Measurements from ENCODE around the gene NAGLU. TPM values are rescaled to one million over a fixed set of nuclear protein-coding genes. Genes with fewer than 3 reads are reported as not detected.

The NAGLU gene
- total RNA-seq, 6 experiments from 2014 or later, result 38.7 to 43.1 (median 39.9) TPM

- peaks cover 20% of the 10 kb centered on the region for H3K36me3 Mint-ChIP-seq (ENCODE audit: low read depth)
- TF ChIP-seq CTCF (IDR thresholded peaks at IDR 0.05), result no peak
- H3K27me3 Mint-ChIP-seq (ENCODE audit: insufficient read depth), result peaks cover 6% of the 10 kb centered on the region
- H3K9me3 Mint-ChIP-seq, result no peaks in the 10 kb centered on the region
- H3K4me1 Mint-ChIP-seq (ENCODE audit: low read depth), result peaks cover 95% of the 10 kb centered on the region
- H3K27ac Mint-ChIP-seq, result peak overlapping the region; percentile 97
- no peak overlapping the region for H3K4me3 Mint-ChIP-seq
- DNase-seq, result no peak
These were observed 13.2 kb upstream of the NAGLU start for GRCh38 chr17:42522798-42523278.

DNA sequence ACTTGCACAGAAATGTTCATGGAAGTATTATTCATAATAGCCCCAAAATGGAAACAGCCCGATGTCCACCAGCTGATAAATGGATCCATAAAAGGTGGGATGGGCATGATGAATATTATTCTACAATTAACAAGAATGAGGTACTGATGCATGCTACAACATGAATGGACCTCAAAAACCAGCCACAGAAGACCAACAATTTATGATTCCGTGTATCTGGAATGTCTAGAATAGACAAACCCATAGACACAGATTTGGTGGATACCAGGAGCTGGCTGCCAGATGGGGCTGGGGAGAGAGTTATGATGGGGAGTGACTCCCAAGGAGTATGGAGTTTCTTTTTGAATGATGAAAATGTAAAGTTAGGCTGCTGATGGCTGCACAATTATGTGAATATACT lies 10.8 kb upstream of the NAGLU start:
- Mint-ChIP-seq H3K27ac (peak overlapping the region; percentile 67), H3K27me3 (ENCODE audit: insufficient read depth) (no peaks in the 10 kb centered on the region), H3K4me3 (peak overlapping the region; percentile 50), H3K36me3 (ENCODE audit: low read depth) (peaks cover 16% of the 10 kb centered on the region), H3K4me1 (ENCODE audit: low read depth) (peaks cover 77% of the 10 kb centered on the region), H3K9me3 (no peaks in the 10 kb centered on the region)
- DNase-seq, result peak; percentile 68
- TF ChIP-seq CTCF (IDR thresholded peaks at IDR 0.05), result no peak

- Mint-ChIP-seq H3K9me3 (no peaks in the 10 kb centered on the region), H3K4me3 (no peak overlapping the region; the same call in 1 of the 2 replicates), H3K36me3 (ENCODE audit: low read depth) (peaks cover 16% of the 10 kb centered on the region), H3K4me1 (ENCODE audit: low read depth) (peaks cover 74% of the 10 kb centered on the region), H3K27me3 (ENCODE audit: insufficient read depth) (no peaks in the 10 kb centered on the region), H3K27ac (peak overlapping the region; percentile 87)
- TF ChIP-seq CTCF (IDR thresholded peaks at IDR 0.05), result no peak
- DNase-seq, result peak; percentile 58
These were observed 10.0 kb upstream of the NAGLU start for GRCh38 chr17:42526031-42526444.

DNA sequence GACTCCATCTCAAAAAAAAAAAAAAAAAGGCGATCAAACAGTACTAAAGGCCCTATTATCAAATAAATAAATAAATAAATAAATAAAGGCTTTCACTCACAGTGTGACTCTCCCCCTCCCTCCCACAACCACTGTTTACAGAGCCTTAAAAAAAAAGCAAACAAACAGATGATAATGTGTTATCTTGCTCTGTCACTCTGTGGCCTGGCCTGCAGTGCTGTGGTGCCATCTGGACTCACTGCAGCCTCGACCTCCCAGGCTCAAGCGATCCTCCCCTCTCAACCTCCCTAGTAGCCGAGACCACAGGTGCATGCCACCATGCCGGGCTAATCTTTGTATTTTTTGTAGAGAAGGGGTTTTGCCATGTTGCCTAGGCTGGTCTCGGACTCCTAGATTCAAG lies 8.1 kb upstream of the NAGLU start:
- no peak for TF ChIP-seq CTCF (IDR thresholded peaks at IDR 0.05)

GRCh38 chr17:42529061-42529460 lies 7.0 kb upstream of the NAGLU start:
- Mint-ChIP-seq H3K4me3 (no peak overlapping the region), H3K27me3 (ENCODE audit: insufficient read depth) (no peaks in the 10 kb centered on the region), H3K9me3 (no peaks in the 10 kb centered on the region), H3K27ac (no peak overlapping the region), H3K4me1 (ENCODE audit: low read depth) (peaks cover 54% of the 10 kb centered on the region), H3K36me3 (ENCODE audit: low read depth) (no peaks in the 10 kb centered on the region; the same call in 1 of the 2 replicates)
- no peak for TF ChIP-seq CTCF (IDR thresholded peaks at IDR 0.05)
- no peak for DNase-seq

More for the DNA sequence above, 8.1 kb upstream of the NAGLU start:
- H3K27ac Mint-ChIP-seq, result no peak overlapping the region
- peaks cover 62% of the 10 kb centered on the region for H3K4me1 Mint-ChIP-seq (ENCODE audit: low read depth)
- H3K27me3 Mint-ChIP-seq (ENCODE audit: insufficient read depth), result no peaks in the 10 kb centered on the region
- H3K36me3 Mint-ChIP-seq (ENCODE audit: low read depth), result peaks cover 5% of the 10 kb centered on the region
- H3K4me3 Mint-ChIP-seq, result no peak overlapping the region
- H3K9me3 Mint-ChIP-seq, result no peaks in the 10 kb centered on the region
- DNase-seq, result no peak
